WTC11 (cell line): Measurements from ENCODE around the gene GALNT7. TPM values are rescaled to one million over a fixed set of nuclear protein-coding genes. Genes with fewer than 3 reads are reported as not detected.

Source experiments
- ATAC-seq: fragments of 200-7000 bp; cut with Tn5 transposase; 2 replicates; pipeline ENCODE4 v1.10.0; 2021; ENCODE audit warnings: mild to moderate bottlenecking, moderate library complexity
- CTCF ChIA-PET: fragments of 300-600 bp; sonication (Branson Sonifier 250); formaldehyde crosslinking; loops from one replicate; lab custom pipeline; 2021; ENCODE audit warnings: antibody characterized with exemption; lab: Charles Lee
- POLR2A ChIA-PET: fragments of 350-600 bp; sonication (Branson Sonifier 250); formaldehyde crosslinking; loops from one replicate; lab custom pipeline; 2021; ENCODE audit warnings: antibody characterized with exemption; lab: Charles Lee
- DNase-seq: peaks from one replicate; pipeline ENCODE4 v3.0.0; 2021; ENCODE audit warnings: low spot score
- H3K27ac Mint-ChIP-seq: 2 replicates; pipeline ENCODE4 v1.8.0; 2021; ENCODE audit warnings: mixed read lengths
- H3K27me3 Mint-ChIP-seq: 2 replicates; pipeline ENCODE4 v1.8.0; 2021; ENCODE audit warnings: low read depth, mild to moderate bottlenecking, moderate library complexity, mixed read lengths
- H3K36me3 Mint-ChIP-seq: 2 replicates; pipeline ENCODE4 v1.8.0; 2021; ENCODE audit warnings: mixed read lengths
- H3K4me1 Mint-ChIP-seq: 2 replicates; pipeline ENCODE4 v1.8.0; 2022; ENCODE audit warnings: mixed read lengths
- H3K4me3 Mint-ChIP-seq: 2 replicates; pipeline ENCODE4 v1.8.0; 2021; ENCODE audit warnings: mild to moderate bottlenecking, moderate library complexity, mixed read lengths
- H3K9me3 Mint-ChIP-seq: 2 replicates; pipeline ENCODE4 v1.8.0; 2021; ENCODE audit warnings: mixed read lengths
- ATF3 ChIP-seq: sonication (generic); formaldehyde crosslinking; conservative IDR thresholded peaks from 2 replicates; pipeline ENCODE4 v1.8.1; 2022; ENCODE audit warnings: mild to moderate bottlenecking, missing genetic modification reagents
- ATF6 ChIP-seq: sonication (generic); formaldehyde crosslinking; IDR thresholded peaks from 2 replicates; pipeline ENCODE4 v1.8.1; 2023; ENCODE audit warnings: mild to moderate bottlenecking, missing genetic modification reagents
- CBFB ChIP-seq: sonication (generic); formaldehyde crosslinking; IDR thresholded peaks from 2 replicates; pipeline ENCODE4 v1.8.1; 2022; ENCODE audit warnings: mild to moderate bottlenecking, low read depth, missing genetic modification reagents
- CTCF ChIP-seq: fragments of 200-600 bp; IDR thresholded peaks from 2 replicates; pipeline ENCODE4 v1.8.0; 2022; ENCODE audit warnings: antibody characterized with exemption
- EMX1 ChIP-seq: fragments of 250-450 bp; sonication (Bioruptor Pico); IDR thresholded peaks from 2 replicates; pipeline ENCODE4 v1.8.0; 2021; ENCODE audit warnings: mild to moderate bottlenecking
- ESRRA ChIP-seq: sonication (generic); formaldehyde crosslinking; IDR thresholded peaks from 2 replicates; pipeline ENCODE4 v1.8.1; 2022; ENCODE audit warnings: mild to moderate bottlenecking, missing genetic modification reagents, borderline replicate concordance
- FOXP1 ChIP-seq: sonication (generic); formaldehyde crosslinking; IDR thresholded peaks from 2 replicates; pipeline ENCODE4 v1.8.0; 2022; ENCODE audit warnings: missing genetic modification reagents, mild to moderate bottlenecking, moderate library complexity, borderline replicate concordance
- FOXP4 ChIP-seq: sonication (generic); formaldehyde crosslinking; IDR thresholded peaks from 2 replicates; pipeline ENCODE4 v1.8.0; 2022; ENCODE audit warnings: mild to moderate bottlenecking, missing genetic modification reagents
- GRHL2 ChIP-seq: fragments of 250-450 bp; sonication (Bioruptor Pico); IDR thresholded peaks from 2 replicates; pipeline ENCODE4 v1.8.0; 2022; ENCODE audit warnings: mild to moderate bottlenecking, moderate library complexity; ENCODE audit not compliant: insufficient replicate concordance, severe bottlenecking
- GTF2I ChIP-seq: fragments of 250-450 bp; sonication (Bioruptor Pico); conservative IDR thresholded peaks from 2 replicates; pipeline ENCODE4 v1.4.0; 2021; ENCODE audit warnings: mild to moderate bottlenecking
- IRF1 ChIP-seq: sonication (generic); formaldehyde crosslinking; IDR thresholded peaks from 2 replicates; pipeline ENCODE4 v1.8.0; 2023; ENCODE audit warnings: missing genetic modification reagents
- JUN ChIP-seq: sonication (generic); formaldehyde crosslinking; IDR thresholded peaks from 2 replicates; pipeline ENCODE4 v1.8.0; 2023; ENCODE audit warnings: mild to moderate bottlenecking, missing genetic modification reagents
- NFE2L1 ChIP-seq: sonication (generic); formaldehyde crosslinking; IDR thresholded peaks from 2 replicates; pipeline ENCODE4 v1.8.1; 2023; ENCODE audit warnings: missing genetic modification reagents
- NR3C1 ChIP-seq: sonication (generic); formaldehyde crosslinking; conservative IDR thresholded peaks from 2 replicates; pipeline ENCODE4 v1.8.1; 2023; ENCODE audit warnings: low read depth, mild to moderate bottlenecking, missing genetic modification reagents
- PRDM15 ChIP-seq: sonication (generic); formaldehyde crosslinking; IDR thresholded peaks from 2 replicates; pipeline ENCODE4 v1.8.0; 2022; ENCODE audit warnings: missing genetic modification reagents
- SMAD3 ChIP-seq: sonication (generic); formaldehyde crosslinking; IDR thresholded peaks from 2 replicates; pipeline ENCODE4 v1.8.0; 2022; ENCODE audit warnings: missing genetic modification reagents, mild to moderate bottlenecking, borderline replicate concordance
- SOX15 ChIP-seq: fragments of 250-450 bp; sonication (Bioruptor Pico); IDR thresholded peaks from 2 replicates; pipeline ENCODE4 v1.9.0; 2021; ENCODE audit warnings: mild to moderate bottlenecking
- SP1 ChIP-seq: sonication (generic); formaldehyde crosslinking; conservative IDR thresholded peaks from 2 replicates; pipeline ENCODE4 v1.8.1; 2022; ENCODE audit warnings: missing genetic modification reagents
- TCF7 ChIP-seq: sonication (generic); formaldehyde crosslinking; IDR thresholded peaks from 2 replicates; pipeline ENCODE4 v1.8.0; 2022; ENCODE audit warnings: mild to moderate bottlenecking, low read depth, missing genetic modification reagents, moderate library complexity
- ZNF138 ChIP-seq: sonication (generic); formaldehyde crosslinking; conservative IDR thresholded peaks from 2 replicates; pipeline ENCODE4 v1.8.1; 2022; ENCODE audit warnings: mild to moderate bottlenecking, moderate library complexity, missing genetic modification reagents
- ZNF219 ChIP-seq: sonication (generic); formaldehyde crosslinking; IDR thresholded peaks from 2 replicates; pipeline ENCODE4 v1.8.0; 2023; ENCODE audit warnings: missing genetic modification reagents, mild to moderate bottlenecking, borderline replicate concordance
- ZNF396 ChIP-seq: fragments of 250-450 bp; sonication (Bioruptor Pico); IDR thresholded peaks from 2 replicates; pipeline ENCODE4 v1.8.0; 2021; ENCODE audit warnings: mild to moderate bottlenecking, moderate library complexity, borderline replicate concordance
- ZNF416 ChIP-seq: fragments of 250-450 bp; sonication (Bioruptor Pico); IDR thresholded peaks from 2 replicates; pipeline ENCODE4 v1.9.0; 2021; ENCODE audit warnings: mild to moderate bottlenecking, inconsistent platforms
- total RNA-seq: library from RNA; stranded (reverse); gene quantifications from 3 replicates; pipeline ENCODE4 v1.2.3, GENCODE V29; 2021

Gene GALNT7
- total RNA-seq, 1 experiment from 2014 or later, result 86.9 TPM

GRCh38 chr4:173212379-173212778 lies 43.8 kb downstream of the GALNT7 start:
- ChIA-PET POLR2A (no interaction called here), CTCF (interaction anchor here (0.6 kb wide), 1 partner anchor 28 kb away, joined by 5 read pairs; no protein-coding TSS in a partner anchor)
- ATAC-seq (no peak), DNase-seq (no peak)
- H3K4me1 Mint-ChIP-seq, result peaks cover 73% of the 10 kb centered on the region
- no peaks in the 10 kb centered on the region for H3K27me3 Mint-ChIP-seq
- TF ChIP-seq ATF3, result no peak
- TF ChIP-seq GRHL2 (CRISPR knock-in tag), result no peak
- TF ChIP-seq IRF1 (CRISPR knock-in tag), result no peak
- TF ChIP-seq SOX15 (CRISPR knock-in tag), result no peak
- TF ChIP-seq GTF2I, result no peak
- no peak for TF ChIP-seq ZNF416
- TF ChIP-seq TCF7 (CRISPR knock-in tag), result no peak
- TF ChIP-seq NFE2L1 (CRISPR knock-in tag), result no peak
- no peak for TF ChIP-seq CTCF
- TF ChIP-seq SMAD3 (CRISPR knock-in tag), result no peak
- H3K4me3 Mint-ChIP-seq, result no peak overlapping the region
- H3K36me3 Mint-ChIP-seq, result peaks cover 2% of the 10 kb centered on the region
- H3K9me3 Mint-ChIP-seq, result no peaks in the 10 kb centered on the region
- no peak overlapping the region for H3K27ac Mint-ChIP-seq

- Mint-ChIP-seq H3K9me3 (no peaks in the 10 kb centered on the region), H3K4me1 (peaks cover 75% of the 10 kb centered on the region), H3K27me3 (no peaks in the 10 kb centered on the region), H3K27ac (peak overlapping the region; percentile 55), H3K36me3 (peaks cover 2% of the 10 kb centered on the region), H3K4me3 (no peak overlapping the region)
- CTCF ChIA-PET, result no interaction called here
- DNase-seq, result no peak
- ATAC-seq, result no peak
- POLR2A ChIA-PET, result no interaction called here
- TF ChIP-seq GRHL2 (CRISPR knock-in tag) (no peak), JUN (CRISPR knock-in tag) (no peak), FOXP1 (CRISPR knock-in tag) (no peak), ZNF219 (CRISPR knock-in tag) (no peak), CBFB (CRISPR knock-in tag) (no peak), IRF1 (CRISPR knock-in tag) (no peak), PRDM15 (CRISPR knock-in tag) (no peak), ESRRA (CRISPR knock-in tag) (no peak), ZNF138 (CRISPR knock-in tag) (no peak), ZNF396 (CRISPR knock-in tag) (no peak), SP1 (CRISPR knock-in tag) (no peak), FOXP4 (CRISPR knock-in tag) (no peak), ATF6 (CRISPR knock-in tag) (no peak), EMX1 (no peak), NR3C1 (CRISPR knock-in tag) (no peak), ATF3 (no peak)
Measured at GRCh38 chr4:173213296-173213695, 44.7 kb downstream of the GALNT7 start.
